Measurements from ENCODE around the gene SKOR1.

GRCh38 chr15:67865331-67865730, 40.0 kb downstream of the SKOR1 start:
- TF ChIP-seq, protein P1, sequence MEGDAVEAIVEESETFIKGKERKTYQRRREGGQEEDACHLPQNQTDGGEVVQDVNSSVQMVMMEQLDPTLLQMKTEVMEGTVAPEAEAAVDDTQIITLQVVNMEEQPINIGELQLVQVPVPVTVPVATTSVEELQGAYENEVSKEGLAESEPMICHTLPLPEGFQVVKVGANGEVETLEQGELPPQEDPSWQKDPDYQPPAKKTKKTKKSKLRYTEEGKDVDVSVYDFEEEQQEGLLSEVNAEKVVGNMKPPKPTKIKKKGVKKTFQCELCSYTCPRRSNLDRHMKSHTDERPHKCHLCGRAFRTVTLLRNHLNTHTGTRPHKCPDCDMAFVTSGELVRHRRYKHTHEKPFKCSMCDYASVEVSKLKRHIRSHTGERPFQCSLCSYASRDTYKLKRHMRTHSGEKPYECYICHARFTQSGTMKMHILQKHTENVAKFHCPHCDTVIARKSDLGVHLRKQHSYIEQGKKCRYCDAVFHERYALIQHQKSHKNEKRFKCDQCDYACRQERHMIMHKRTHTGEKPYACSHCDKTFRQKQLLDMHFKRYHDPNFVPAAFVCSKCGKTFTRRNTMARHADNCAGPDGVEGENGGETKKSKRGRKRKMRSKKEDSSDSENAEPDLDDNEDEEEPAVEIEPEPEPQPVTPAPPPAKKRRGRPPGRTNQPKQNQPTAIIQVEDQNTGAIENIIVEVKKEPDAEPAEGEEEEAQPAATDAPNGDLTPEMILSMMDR (IDR thresholded peaks at IDR 0.05) = no peak
- TF ChIP-seq POLR2A (IDR thresholded peaks at IDR 0.05) (no peak), EP300 (IDR thresholded peaks at IDR 0.05) (no peak)
